Ascending aorta (tissue), 2 donors: ENCODE results near the gene PRPSAP2. TPM values are rescaled to one million over a fixed set of nuclear protein-coding genes. Genes with fewer than 3 reads are reported as not detected.

Source experiments
- DNase-seq, 2 donors: peaks; one replicate each; pipeline ENCODE4 v3.0.0-alpha.2; 2019; ENCODE audit warnings: low spot score in 2 of 2
- H3K27ac ChIP-seq, 2 donors: fragments of 200-600 bp; sonication (generic); one replicate each; pipeline ENCODE4 v1.5.1; 2016 to 2017; ENCODE audit warnings: mild to moderate bottlenecking in 1 of 2
- H3K27me3 ChIP-seq: fragments of 200-600 bp; sonication (generic); one replicate; pipeline ENCODE4 v1.5.1; 2017
- H3K36me3 ChIP-seq, 2 donors: fragments of 200-600 bp; sonication (generic); one replicate each; pipeline ENCODE4 v1.5.1; 2016
- H3K4me1 ChIP-seq, 2 donors: fragments of 200-600 bp; sonication (generic); one replicate each; pipeline ENCODE4 v1.5.1; 2016 to 2017; ENCODE audit warnings: mild to moderate bottlenecking in 1 of 2
- H3K4me3 ChIP-seq, 2 donors: fragments of 200-600 bp; sonication (generic); one replicate each; pipeline ENCODE4 v1.5.1; 2016 to 2017; ENCODE audit warnings: mild to moderate bottlenecking in 1 of 2
- H3K9me3 ChIP-seq, 2 donors: fragments of 200-600 bp; sonication (generic); one replicate each; pipeline ENCODE4 v1.5.1; 2016
- CTCF ChIP-seq, 3 experiments: fragments of 200-600 bp in 2 of 3; fragments of 450-650 bp in 1 of 3; sonication (generic) in 2 of 3; IDR thresholded peaks; one replicate each; pipeline ENCODE4 v1.5.1; 2016 to 2019; ENCODE audit warnings: antibody characterized with exemption in 3 of 3, mild to moderate bottlenecking in 1 of 3, moderate library complexity in 1 of 3
- intact Hi-C: fragments of 100-400 bp; cut with DNase I; formaldehyde crosslinking; loops from one replicate; pipeline ENCODE4 v1.15.1; 2023
- total RNA-seq: library from RNA; depleted of rRNA; stranded (reverse); fragments of >200 nt; gene quantifications from one replicate; pipeline ENCODE4 v1.1.0, GENCODE V29; 2016

The PRPSAP2 gene
- total RNA-seq, 1 donor from 2014 or later, result 3.4 TPM

GRCh38 chr17:18947866-18948265 lies 89.9 kb downstream of the PRPSAP2 start:
- Histone ChIP-seq H3K27me3 (no peaks in the 10 kb centered on the region), H3K9me3 (no peaks in the 10 kb centered on the region), H3K4me1 (no peaks in the 10 kb centered on the region), H3K27ac (no peak overlapping the region), H3K36me3 (no peaks in the 10 kb centered on the region), H3K4me3 (no peak overlapping the region)
- no peak for DNase-seq
- intact Hi-C loops, result no loop called here
- no peak for TF ChIP-seq CTCF (IDR thresholded peaks at IDR 0.05)

DNA sequence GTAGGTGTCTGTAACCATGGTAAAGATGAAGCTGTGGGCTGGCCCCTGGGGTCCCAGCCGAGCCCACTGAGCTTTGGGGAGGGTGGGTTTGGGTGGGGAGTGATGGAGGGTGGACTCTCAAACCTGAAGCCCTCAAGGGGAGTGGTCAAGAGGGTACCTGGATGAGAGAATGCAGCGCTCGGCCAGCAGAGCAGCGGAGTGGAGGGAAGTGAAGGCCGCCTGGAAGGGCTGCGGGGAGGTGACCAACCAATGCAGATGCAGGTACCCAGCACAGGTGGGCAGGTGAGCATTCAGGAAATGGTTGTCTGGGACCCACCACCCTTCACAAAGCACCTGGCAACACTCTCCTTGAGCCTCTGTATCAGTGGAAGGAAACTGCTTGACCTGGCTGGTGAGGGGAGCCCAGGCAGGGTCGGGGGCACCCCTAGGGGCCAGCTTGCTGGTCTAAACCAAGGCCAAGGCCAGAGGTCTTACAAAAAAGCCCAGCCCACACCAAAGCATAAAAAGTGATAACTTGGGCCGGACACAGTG lies 90.6 kb downstream of the PRPSAP2 start:
- Histone ChIP-seq H3K27me3 (no peaks in the 10 kb centered on the region), H3K9me3 (no peaks in the 10 kb centered on the region), H3K4me1 (no peaks in the 10 kb centered on the region), H3K4me3 (no peak overlapping the region), H3K36me3 (no peaks in the 10 kb centered on the region), H3K27ac (no peak overlapping the region)
- intact Hi-C loops, result no loop called here
- no peak for DNase-seq
- no peak for TF ChIP-seq CTCF (IDR thresholded peaks at IDR 0.05)

- Histone ChIP-seq H3K4me1 (no peaks in the 10 kb centered on the region), H3K36me3 (no peaks in the 10 kb centered on the region), H3K9me3 (no peaks in the 10 kb centered on the region), H3K27me3 (no peaks in the 10 kb centered on the region), H3K4me3 (no peak overlapping the region), H3K27ac (no peak overlapping the region)
- DNase-seq, result no peak
- intact Hi-C loops, result no loop called here
- no peak for TF ChIP-seq CTCF (IDR thresholded peaks at IDR 0.05)
Measured at GRCh38 chr17:18949566-18949965, 91.6 kb downstream of the PRPSAP2 start.

DNA sequence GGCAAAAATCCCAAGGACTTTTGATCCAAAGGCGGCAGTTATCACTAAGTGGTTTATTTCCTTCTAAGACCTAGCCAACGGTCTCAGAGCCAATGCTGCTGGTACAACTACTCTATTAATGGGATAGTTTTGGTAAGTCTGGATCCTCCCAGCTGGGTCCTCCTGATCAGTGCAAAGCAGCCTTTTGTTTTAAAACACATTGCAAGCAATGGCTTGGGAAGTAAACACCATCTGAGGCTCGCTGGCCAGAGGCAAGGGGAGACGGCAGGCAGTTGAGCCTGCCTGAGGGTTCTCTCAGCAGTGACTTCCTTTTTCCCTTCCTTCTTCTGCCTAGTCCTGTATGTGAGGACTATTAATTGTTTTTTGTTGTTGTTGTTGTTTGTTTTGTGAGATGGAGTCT lies 92.4 kb downstream of the PRPSAP2 start:
- intact Hi-C loops, result no loop called here
- no peak for DNase-seq
- Histone ChIP-seq H3K36me3 (no peaks in the 10 kb centered on the region), H3K4me3 (no peak overlapping the region), H3K4me1 (no peaks in the 10 kb centered on the region), H3K9me3 (no peaks in the 10 kb centered on the region), H3K27ac (no peak overlapping the region), H3K27me3 (no peaks in the 10 kb centered on the region)
- no peak for TF ChIP-seq CTCF (IDR thresholded peaks at IDR 0.05)

DNA sequence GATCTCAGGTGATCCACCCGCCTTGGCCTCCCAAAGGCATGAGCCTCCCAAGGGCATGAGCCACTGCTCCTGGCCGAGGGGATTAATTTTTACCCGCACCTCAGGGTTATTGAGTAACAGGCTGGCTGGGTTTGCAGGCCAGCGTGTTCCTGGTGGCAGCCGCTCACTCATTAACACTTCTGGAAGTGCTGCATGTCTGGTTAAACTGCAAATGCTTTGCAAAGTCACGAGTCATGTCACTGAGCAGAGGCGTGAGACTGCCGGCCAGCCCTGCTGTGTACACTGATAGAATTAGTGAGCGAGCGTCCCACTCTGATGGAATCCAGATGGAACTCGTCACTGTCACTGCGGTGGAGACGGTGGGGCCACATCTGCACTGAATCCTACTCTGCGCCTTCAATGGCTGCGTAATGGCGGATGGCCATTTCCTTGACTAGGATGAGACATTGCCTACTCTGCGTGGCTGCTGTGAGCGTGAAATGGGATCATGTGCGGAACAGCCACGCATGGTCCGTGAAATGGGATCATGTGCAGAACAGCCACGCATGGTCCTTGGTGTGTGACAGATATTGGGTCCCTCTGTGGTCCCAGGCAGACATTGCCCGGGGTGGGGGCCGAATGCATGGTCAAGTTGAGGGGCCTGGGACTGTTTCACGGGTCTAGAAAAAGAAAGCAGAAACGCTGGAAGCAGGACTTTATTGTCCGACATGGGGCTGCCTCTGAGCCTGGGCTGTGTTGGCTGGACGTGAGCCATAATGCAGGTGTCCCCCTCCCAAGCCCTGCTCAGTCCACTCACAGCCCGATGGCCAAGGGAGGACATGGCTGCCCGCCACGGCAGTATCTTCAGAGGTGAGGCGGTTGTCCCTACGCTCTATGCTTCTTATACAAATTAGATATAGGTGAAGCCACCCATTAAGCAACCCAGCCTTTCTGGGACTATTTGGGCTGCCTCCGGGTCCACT lies 93.3 kb downstream of the PRPSAP2 start:
- no peak for TF ChIP-seq CTCF (IDR thresholded peaks at IDR 0.05)
- intact Hi-C loops, result no loop called here
- Histone ChIP-seq H3K27ac (no peak overlapping the region), H3K9me3 (no peaks in the 10 kb centered on the region), H3K27me3 (no peaks in the 10 kb centered on the region), H3K4me1 (no peaks in the 10 kb centered on the region), H3K4me3 (no peak overlapping the region), H3K36me3 (no peaks in the 10 kb centered on the region)
- DNase-seq, result no peak
